Body of pancreas (tissue), 4 donors: ENCODE measurements around the gene MYO15A.

Experiments used
- CTCF ChIP-seq, 7 experiments: fragments of 450-650 bp in 4 of 7; fragments of 200-600 bp in 3 of 7; sonication (generic) in 3 of 7; IDR thresholded peaks; one replicate each; pipeline ENCODE4 v1.5.1; 2016 to 2019; ENCODE audit warnings: antibody characterized with exemption in 7 of 7
- POLR2A ChIP-seq, 3 donors: fragments of 450-650 bp; IDR thresholded peaks; one replicate each; pipeline ENCODE4 v1.6.1; 2016; ENCODE audit warnings: antibody characterized with exemption in 3 of 3, mild to moderate bottlenecking in 2 of 3

- TF ChIP-seq CTCF (IDR thresholded peaks at IDR 0.05) = no peak
- TF ChIP-seq POLR2A (IDR thresholded peaks at IDR 0.05) = no peak
These were observed 69.2 kb downstream of the MYO15A start for GRCh38 chr17:18177722-18178121.
